HG03469 (cell line): ENCODE data around the gene SHTN1.

Experiments
- ATAC-seq: cut with Tn5 transposase; IDR thresholded peaks from one replicate; pipeline ENCODE4 v1.9.1; 2021; ENCODE audit warnings: mild to moderate bottlenecking, moderate library complexity, moderate number of reproducible peaks; ENCODE audit not compliant: unreplicated experiment

Gene SHTN1

DNA sequence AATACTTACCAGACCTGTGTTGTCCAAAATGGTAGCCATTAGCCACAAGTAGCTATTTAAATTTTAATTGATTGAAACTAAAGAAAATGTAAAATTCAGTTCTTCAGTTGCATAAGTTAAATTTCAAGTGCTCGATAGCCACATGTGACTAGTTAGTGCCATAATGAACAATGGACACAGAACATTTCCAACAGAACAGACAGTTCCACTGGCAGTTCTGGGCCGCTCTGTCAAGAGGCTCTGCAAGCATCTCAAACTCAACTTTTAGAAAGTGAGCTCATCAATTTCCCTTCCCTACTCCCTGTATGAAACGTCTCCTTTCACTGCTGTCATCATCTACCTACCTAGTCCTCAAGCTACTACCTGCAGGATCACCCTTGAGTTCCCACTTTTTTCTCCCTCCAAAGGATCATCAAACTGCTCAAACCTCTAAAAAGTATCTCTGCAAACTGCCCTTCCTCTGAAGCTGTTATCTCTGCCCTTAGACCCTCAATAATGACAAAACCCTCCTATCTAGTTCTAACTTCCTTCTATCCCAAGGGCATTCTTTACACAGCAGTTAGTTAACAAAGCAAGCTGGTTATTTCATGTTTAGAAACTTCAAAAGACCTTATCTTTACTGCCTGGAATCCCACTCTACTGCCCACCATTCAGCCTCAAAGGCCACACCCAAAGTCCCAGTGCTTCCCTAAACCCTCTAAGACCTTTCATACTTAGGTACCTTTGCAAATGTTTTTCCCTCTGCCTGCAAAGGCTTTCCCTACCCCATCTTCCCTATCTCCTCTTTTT is 20.6 kb downstream of the SHTN1 start:
- ATAC-seq = no peak

- no peak for ATAC-seq
Measured at GRCh38 chr10:116980041-116980440, 24.9 kb downstream of the SHTN1 start.

- ATAC-seq = no peak
Measured at GRCh38 chr10:116978901-116979300, 26.1 kb downstream of the SHTN1 start.

DNA sequence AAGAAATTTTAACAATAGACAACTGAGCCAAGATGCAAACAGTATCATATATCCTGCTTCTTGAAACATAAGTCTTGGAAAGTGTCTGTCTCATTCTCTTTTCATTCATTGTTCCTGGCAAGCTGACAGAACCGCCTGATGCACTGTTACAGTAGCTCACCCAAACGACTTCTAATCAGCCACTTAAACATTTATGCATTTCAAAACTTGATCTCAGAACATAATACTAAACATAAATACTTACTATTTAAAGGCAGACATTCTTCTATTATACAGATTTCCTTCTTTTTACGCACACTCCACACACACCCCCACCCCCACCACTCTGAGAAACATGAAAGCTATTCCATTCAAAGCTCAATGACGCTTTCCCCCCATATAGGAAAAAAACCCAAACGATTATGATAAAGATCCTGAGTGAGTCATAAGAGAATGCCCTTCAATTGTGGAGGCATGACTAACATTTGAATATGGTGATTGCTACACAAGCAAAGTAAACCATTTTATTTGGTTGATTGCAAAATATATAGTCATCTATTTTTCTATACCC is 30.5 kb downstream of the SHTN1 start:
- no peak for ATAC-seq

- no peak for ATAC-seq
Measured at GRCh38 chr10:116973946-116974455, 31.0 kb downstream of the SHTN1 start.

DNA sequence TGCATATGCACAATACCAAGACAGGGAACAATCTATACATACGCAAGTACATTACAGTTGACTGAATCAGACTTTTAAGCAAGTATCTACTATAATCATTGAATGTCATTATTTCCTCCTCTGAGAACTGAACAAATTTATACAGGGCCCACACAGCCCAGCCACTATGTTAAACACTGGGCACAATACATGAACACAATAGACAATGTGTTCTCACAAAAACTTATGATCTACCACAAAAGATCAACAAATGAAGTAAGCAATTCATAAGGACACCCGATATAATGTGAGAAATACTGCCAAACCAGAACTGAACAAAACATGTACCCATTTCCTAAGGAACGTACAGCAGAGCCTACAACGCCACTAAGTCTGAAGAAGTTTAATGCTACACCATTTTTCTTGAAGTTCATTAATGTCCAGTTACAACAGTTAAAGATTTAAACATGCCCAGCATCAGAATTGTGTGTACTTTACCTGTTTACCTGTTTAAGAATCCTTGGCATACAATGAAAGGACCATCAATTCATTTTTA is 31.5 kb downstream of the SHTN1 start:
- no peak for ATAC-seq

DNA sequence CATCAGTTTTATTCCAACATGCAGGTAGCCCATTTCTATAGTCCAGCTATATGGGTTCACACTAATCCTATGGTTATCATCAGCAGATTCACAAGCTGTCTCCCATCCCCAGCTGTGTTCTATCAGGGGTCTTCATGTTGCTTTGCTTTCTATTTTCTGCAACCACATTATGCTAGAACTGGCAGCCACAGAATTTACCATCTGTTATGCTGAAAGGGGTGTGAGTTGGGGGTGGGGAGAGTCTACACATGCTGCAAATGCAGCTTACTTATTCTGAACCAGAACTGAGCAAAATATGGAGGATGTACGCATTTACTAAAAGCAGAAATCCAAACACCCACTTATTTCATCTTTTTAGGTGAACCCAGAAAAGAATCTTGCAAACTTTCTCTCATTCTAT is 32.9 kb downstream of the SHTN1 start:
- no peak for ATAC-seq

DNA sequence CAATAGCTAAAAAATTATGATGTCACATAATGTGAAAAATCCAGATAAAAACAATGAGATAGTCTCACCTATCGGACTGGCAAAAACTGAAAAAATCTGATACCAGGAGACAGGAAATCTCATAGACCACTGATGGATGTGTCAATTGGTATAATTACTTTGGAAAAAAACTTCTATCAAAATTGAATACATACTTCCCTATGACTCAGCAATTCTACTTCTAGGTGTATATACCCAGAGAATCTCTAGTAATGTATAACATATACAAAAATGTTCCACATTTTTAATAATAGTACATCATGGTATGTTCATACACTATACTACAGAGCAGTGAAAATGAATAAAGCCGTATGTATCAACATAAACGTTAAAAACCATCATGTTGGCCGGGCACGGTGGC is 34.9 kb downstream of the SHTN1 start:
- ATAC-seq = no peak

DNA sequence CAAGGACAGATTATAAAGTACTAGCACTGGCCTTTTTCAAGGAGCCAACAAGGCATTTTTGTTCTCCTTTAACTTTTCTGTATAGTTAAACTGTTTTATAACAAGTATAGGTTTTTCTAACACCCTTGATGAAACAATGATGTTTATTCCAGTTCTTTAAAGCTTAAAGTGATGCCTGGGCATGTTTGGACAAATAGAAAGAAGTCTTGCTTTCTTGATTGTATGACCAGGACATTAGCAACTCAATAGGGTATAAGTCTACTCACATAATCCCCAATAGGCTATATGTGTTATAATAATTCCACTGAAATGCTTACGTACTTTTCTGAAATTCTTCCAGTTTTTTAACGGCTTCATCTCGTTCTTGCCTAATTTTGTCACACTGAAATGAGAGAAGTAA is 36.7 kb downstream of the SHTN1 start:
- ATAC-seq = no peak

DNA sequence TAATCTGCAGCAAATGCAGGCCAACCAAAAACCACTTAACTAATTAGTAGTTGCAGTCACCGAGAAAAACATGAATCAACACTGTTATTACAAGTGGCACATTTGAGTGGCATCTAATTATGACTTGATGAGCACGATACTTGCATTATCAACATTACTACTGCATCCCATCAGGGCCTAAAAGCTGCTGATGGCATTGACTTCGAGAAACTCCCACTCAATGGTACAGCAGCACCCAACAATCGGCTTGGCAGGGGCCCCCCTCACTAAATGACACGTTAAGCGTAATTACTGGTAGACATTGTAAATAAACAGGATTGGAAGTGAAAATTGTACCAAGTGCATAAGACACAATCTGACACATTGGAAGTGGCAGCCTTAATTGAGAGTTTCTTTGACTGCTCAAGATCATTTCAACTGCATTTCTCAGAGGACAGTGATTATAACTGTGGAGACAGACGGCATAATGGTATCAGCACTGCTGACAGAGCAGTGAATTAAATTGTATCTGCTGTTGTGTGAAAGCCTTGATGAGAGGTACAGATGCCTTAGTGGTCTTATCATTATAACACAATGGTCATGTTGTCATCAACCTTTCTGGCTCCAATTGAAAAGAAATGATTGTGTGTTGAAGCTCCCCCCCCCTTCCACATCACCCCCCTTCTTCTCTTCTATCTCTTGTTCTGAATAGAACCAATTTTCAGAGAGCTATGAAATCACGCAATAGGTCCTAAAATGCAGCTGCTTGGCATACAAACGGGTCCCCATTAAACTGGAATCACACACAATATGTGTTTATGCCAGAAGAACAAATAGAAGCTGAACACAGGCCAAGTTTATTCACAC is 43.4 kb downstream of the SHTN1 start:
- no peak for ATAC-seq

GRCh38 chr10:116960066-116960776 is 44.8 kb downstream of the SHTN1 start:
- no peak for ATAC-seq

GRCh38 chr10:116952729-116953128 is 52.3 kb downstream of the SHTN1 start:
- no peak for ATAC-seq

DNA sequence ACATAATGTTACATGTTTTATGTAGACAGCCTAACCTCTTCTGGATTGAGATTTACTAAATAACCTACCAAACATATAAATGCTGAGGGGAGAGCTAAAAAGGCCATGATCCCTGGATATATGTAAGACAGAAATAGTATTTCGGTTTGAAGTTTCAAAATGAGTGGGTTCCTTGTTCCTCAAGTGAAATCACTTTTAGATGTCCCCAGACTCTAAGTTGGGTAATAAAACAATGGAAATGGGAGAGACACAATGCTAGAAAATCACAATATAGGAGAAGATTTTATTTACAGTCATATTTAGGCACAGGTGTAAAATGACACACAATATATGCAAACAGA is 56.5 kb downstream of the SHTN1 start:
- peak; percentile 38 for ATAC-seq

DNA sequence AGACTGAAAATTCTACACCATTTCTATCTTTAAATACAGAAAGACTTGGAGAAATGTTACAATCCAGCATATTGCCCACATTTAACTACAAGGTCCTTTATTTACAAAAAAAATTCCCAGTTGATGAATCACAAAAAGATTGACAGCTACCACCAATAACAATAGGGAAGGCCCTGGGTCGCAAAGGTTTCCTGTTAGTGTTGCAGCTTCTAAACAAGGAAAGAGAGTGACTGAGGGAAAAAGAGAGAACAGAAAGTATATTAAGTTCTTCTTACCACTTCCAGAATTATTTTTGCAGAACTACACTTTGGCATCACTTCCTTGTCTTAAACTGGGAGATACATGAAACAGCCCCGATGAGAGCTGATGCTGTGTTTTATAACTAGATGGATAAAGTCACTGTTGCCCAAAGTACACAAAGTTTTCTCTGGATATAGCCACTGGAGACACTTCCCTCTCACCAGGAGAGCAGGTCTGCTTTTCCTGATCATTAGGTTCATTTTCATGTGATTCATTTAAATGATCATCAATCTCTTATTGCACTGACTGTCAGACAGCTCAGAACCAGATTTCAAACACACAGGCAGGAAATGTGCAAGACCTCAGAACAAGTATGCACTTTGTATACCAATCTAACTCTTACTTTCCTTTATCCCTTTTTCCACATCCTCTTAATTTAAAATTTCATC is 57.0 kb downstream of the SHTN1 start:
- ATAC-seq = peak; percentile 40

- ATAC-seq = no peak
Measured at GRCh38 chr10:116944911-116945310, 60.1 kb downstream of the SHTN1 start.

DNA sequence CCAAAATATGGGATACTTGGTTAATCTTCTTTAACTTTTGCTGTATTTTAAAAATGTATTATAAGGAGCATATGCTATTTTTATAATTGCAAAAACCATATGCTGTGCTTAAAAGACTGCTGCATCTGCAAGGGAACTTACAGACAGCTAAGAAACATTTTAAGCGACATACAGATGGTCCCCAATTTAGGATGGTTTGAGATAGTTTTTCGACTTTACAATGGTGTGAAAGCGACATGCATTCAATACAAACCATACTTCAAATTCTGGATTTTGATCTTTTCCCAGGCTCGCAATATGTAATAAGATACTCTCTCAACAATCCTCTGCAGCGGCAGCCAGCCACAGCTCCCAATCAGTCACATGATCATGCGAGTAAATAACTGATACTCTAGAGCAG is 73.2 kb downstream of the SHTN1 start:
- ATAC-seq = no peak

- no peak for ATAC-seq
Measured at GRCh38 chr10:116926426-116926825, 78.6 kb downstream of the SHTN1 start.

DNA sequence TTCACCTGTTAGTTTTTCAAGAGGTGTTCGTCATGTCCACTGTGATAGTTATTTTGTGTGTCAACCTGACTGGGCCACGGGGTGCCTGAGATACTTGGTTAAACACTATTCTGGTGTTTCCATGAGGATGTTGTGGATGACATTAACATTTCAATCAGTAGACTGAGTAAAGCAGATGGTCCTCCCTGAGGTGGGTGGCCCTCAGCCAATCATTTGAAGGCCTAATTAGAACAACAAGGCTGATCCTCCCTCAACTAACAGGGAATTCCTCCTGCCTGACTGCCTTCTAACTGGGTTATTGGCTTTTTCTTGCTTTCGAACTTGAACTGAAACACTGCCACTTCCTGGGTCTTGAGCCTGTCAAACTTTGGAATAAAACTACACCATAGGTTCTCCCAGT is 79.9 kb downstream of the SHTN1 start:
- ATAC-seq = no peak

DNA sequence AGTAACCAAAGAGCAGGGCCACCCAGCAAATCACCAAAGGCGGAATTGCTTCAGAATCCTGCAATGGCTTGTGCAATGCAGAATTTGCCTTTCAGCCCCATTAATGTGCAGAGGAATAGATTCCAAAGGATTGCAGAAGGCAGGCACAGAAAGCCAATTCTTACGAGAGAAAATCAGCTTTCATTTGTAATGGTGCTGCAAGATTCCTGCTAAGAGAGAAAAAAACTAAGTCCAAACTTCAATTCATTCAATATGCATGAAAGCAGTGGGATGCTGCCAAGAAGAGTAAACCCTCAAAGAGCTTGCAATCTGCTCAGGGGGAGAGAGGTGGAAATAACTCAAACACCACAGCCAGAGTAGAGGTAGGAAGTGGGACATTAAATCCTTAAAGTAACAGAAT is 85.3 kb downstream of the SHTN1 start:
- ATAC-seq = no peak

DNA sequence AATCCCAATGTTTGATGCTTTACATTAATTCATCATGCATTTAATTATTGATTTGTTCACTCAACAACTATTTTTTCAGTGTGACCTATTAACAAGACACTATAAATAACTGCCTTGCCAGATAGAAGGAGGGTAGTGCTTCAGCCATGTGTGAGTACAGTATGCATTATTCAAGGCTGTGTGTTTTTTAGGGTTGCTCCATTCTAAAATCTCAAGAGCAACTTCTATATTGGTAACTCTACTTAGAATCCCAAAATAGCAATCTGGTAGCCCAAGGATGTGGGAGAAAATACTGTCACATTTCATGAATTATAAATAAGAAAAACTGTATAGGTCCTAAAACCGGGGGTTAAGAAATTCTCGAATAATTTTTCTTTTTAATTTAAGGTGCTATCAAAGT is 85.8 kb downstream of the SHTN1 start:
- no peak for ATAC-seq
